ENCODE data around the gene PDZRN3. TPM values are rescaled to one million over a fixed set of nuclear protein-coding genes. Genes with fewer than 3 reads are reported as not detected.

PDZRN3 gene
- total RNA-seq, 1 donor from 2014 or later, result 16.0 TPM

GRCh38 chr3:73584873-73585272 lies 39.9 kb downstream of the PDZRN3 start:
- Histone ChIP-seq H3K4me1 (peaks cover 5% of the 10 kb centered on the region), H3K27ac (no peak overlapping the region), H3K36me3 (no peaks in the 10 kb centered on the region), H3K27me3 (ENCODE audit: low read depth) (no peaks in the 10 kb centered on the region), H3K9me3 (no peaks in the 10 kb centered on the region), H3K4me3 (no peak overlapping the region)
- DNase-seq, result no peak
- TF ChIP-seq, protein P1, sequence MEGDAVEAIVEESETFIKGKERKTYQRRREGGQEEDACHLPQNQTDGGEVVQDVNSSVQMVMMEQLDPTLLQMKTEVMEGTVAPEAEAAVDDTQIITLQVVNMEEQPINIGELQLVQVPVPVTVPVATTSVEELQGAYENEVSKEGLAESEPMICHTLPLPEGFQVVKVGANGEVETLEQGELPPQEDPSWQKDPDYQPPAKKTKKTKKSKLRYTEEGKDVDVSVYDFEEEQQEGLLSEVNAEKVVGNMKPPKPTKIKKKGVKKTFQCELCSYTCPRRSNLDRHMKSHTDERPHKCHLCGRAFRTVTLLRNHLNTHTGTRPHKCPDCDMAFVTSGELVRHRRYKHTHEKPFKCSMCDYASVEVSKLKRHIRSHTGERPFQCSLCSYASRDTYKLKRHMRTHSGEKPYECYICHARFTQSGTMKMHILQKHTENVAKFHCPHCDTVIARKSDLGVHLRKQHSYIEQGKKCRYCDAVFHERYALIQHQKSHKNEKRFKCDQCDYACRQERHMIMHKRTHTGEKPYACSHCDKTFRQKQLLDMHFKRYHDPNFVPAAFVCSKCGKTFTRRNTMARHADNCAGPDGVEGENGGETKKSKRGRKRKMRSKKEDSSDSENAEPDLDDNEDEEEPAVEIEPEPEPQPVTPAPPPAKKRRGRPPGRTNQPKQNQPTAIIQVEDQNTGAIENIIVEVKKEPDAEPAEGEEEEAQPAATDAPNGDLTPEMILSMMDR (IDR thresholded peaks at IDR 0.05), result no peak
- no peak for ATAC-seq
- intact Hi-C loops (cut with DNase I), result no loop called here

DNA sequence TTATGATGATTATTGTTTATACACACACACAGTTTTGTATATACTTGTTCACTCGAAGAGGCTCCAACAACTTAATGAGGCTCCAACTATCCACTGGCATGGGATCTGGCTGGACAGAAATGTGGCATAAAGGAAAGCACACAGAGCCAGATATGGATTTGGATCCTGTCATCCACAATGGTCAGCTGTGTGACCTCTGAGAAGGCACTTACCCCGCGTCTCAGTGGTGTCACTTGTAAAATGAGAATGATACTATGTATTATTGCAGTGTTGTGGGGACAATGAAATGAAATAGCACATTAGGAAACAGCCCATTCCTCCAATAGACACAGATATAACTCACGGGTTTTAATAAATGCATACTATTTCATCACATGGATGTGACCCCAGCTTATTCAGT lies 42.2 kb downstream of the PDZRN3 start:
- Histone ChIP-seq H3K9me3 (no peaks in the 10 kb centered on the region), H3K4me1 (peaks cover 5% of the 10 kb centered on the region), H3K27ac (no peak overlapping the region), H3K27me3 (ENCODE audit: low read depth) (no peaks in the 10 kb centered on the region), H3K36me3 (no peaks in the 10 kb centered on the region), H3K4me3 (no peak overlapping the region)
- DNase-seq (no peak), ATAC-seq (no peak)
- TF ChIP-seq, protein P1 (IDR thresholded peaks at IDR 0.05), result no peak
- intact Hi-C loops (cut with DNase I), result no loop called here

DNA sequence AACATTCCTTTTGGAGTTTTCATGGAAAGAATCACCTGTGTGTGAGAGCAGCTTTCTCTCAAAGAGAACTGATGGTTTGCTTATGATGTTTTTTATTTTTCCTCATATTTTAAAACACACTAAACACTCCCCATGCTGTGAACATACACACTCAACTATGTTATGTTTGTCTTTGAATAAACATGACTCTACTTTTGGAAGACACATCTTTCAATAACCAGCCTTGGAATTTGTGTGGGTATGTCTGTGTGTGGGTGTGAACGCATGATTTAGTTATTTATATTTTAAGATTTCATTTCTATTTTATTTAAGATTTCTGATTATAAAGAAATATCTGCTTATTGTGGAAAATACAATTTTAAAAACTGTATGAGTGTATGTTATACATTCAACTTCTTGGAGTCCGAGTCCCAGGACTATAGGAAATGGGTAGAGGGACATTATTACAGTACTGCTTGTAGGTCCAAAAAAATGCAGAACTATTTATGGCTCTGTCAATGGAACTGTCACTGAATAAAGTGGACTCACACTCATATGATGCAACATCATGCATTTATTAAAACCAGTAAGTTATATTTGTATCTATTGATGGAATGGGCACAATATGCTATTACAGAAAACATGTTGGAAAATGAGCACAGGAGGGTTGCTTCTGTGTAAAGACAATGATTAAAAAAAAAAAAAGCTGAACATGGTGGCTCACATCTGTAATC lies 43.5 kb downstream of the PDZRN3 start:
- Histone ChIP-seq H3K9me3 (no peaks in the 10 kb centered on the region), H3K36me3 (no peaks in the 10 kb centered on the region), H3K4me1 (peaks cover 5% of the 10 kb centered on the region), H3K27ac (no peak overlapping the region), H3K4me3 (no peak overlapping the region), H3K27me3 (ENCODE audit: low read depth) (no peaks in the 10 kb centered on the region)
- DNase-seq (no peak), ATAC-seq (no peak)
- intact Hi-C loops (cut with DNase I), result no loop called here
- TF ChIP-seq, protein P1 (IDR thresholded peaks at IDR 0.05), result no peak

- no peak for ATAC-seq
- H3K27ac ChIP-seq, result no peak overlapping the region
Observed at GRCh38 chr3:73580343-73580742, 44.4 kb downstream of the PDZRN3 start.

GRCh38 chr3:73577704-73578103 lies 47.0 kb downstream of the PDZRN3 start:
- H3K4me3 ChIP-seq, result no peak overlapping the region
- no peaks in the 10 kb centered on the region for H3K36me3 ChIP-seq
- intact Hi-C loops (cut with DNase I), result no loop called here
- peaks cover 5% of the 10 kb centered on the region for H3K4me1 ChIP-seq
- no peaks in the 10 kb centered on the region for H3K9me3 ChIP-seq
- H3K27me3 ChIP-seq (ENCODE audit: low read depth), result no peaks in the 10 kb centered on the region
- no peak overlapping the region for H3K27ac ChIP-seq
- TF ChIP-seq, protein P1 (IDR thresholded peaks at IDR 0.05), result no peak
- ATAC-seq, result no peak
- no peak for DNase-seq

More at GRCh38 chr3:73580343-73580742, 44.4 kb downstream of the PDZRN3 start:
- Histone ChIP-seq H3K27me3 (ENCODE audit: low read depth) (no peaks in the 10 kb centered on the region), H3K36me3 (no peaks in the 10 kb centered on the region), H3K4me3 (no peak overlapping the region), H3K9me3 (no peaks in the 10 kb centered on the region), H3K4me1 (peaks cover 5% of the 10 kb centered on the region)
- TF ChIP-seq, protein P1 (IDR thresholded peaks at IDR 0.05), result no peak
- no peak for DNase-seq
- intact Hi-C loops (cut with DNase I), result no loop called here
